ENCODE results near the gene C16orf86.

The C16orf86 gene

GRCh38 chr16:67648088-67648763 is 18.4 kb upstream of the C16orf86 start:
- POLR2A ChIA-PET, result no interaction called here
- CTCF ChIA-PET, result interaction anchor here (0.9 to 10.5 kb wide), 6 partner anchors 12 to 134 kb away, joined by 3 to 157 read pairs (median 46); partner anchors contain the start of genes ACD and PARD6A
- no peak for DNase-seq (ENCODE audit: extremely low spot score)
- TF ChIP-seq CTCF (IDR thresholded peaks at IDR 0.05; ENCODE audit: control extremely low read depth, extremely low read depth, low read depth, missing control alignments), result no peak

DNA sequence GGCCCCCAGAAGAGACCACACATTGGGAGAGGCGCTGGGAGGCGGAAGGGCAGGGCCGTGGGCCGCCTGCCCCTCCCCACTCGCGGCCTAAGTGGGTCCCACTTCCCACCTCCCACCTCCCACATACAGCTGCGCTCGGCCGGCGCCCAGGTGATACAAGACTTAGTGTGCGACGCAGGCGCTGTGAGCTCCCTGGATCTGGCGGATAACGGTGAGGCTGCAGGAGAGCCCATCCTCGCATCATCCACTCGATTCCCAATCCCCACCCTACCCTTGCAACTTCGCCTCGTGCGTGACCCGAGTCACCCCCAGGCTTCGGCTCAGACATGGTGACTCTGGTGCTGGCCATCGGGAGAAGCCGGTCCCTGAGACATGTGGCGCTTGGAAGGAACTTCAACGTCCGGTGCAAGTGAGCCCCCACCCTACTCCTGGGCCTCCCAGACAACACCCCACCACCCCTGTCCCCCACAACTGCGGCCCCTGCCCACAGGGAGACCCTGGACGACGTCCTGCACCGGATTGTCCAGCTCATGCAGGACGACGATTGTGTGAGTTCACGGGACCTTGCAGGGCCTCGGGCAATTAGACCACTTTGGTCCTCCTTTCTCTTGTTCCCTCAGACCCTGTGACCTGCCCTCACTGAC is 17.7 kb upstream of the C16orf86 start:
- ChIA-PET POLR2A (no interaction called here), CTCF (interaction anchor here (0.7 to 9.1 kb wide), 3 partner anchors 11 to 128 kb away, joined by 3 to 121 read pairs (median 89); partner anchors contain the start of genes ACD and PARD6A)
- no peak for DNase-seq (ENCODE audit: extremely low spot score)
- TF ChIP-seq CTCF (IDR thresholded peaks at IDR 0.05; ENCODE audit: control extremely low read depth, extremely low read depth, low read depth, missing control alignments), result no peak

DNA sequence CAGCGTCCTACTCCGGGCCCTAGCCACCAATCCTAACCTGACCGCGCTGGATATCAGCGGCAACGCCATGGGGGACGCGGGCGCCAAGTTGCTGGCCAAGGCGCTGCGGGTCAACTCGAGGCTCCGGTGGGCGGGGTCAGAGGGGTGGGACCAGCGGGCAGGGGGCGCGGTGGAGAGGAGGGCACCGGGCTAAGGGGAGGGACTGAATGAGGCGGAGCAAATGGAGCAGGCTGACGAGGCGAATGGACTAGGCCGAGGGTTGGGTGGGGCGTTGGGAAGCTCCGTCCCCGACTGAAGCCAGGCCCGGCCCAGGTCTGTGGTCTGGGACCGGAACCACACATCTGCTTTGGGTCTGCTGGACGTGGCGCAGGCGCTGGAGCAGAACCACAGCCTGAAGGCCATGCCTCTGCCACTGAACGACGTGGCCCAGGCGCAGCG is 17.1 kb upstream of the C16orf86 start:
- DNase-seq (ENCODE audit: extremely low spot score), result no peak
- no peak for TF ChIP-seq CTCF (IDR thresholded peaks at IDR 0.05; ENCODE audit: control extremely low read depth, extremely low read depth, low read depth, missing control alignments)
- ChIA-PET CTCF (interaction anchor here (0.7 to 8.1 kb wide), 3 partner anchors 10 to 129 kb away, joined by 3 to 89 read pairs (median 3); partner anchors contain the start of genes ACD and PARD6A), POLR2A (no interaction called here)

DNA sequence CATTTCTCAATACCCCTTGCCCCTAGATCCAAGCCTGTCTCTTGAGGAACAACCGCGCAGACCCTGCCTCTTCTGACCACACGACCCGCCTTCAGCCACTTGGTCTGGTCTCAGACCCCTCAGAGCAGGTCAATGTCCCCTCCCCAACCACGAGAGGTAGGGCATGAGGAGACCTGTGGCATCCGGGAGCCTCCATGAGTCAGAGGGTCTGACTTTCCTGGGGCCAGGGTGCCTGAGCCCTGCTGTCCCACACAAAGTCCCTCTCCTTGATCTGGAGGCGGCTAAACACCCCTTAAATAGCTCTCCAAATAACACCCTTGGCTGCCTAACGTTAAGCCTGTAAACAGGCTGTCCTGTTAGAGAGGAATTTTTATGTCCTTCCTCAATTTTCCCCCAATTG is 16.6 kb upstream of the C16orf86 start:
- CTCF ChIA-PET, result interaction anchor here (1.1 to 3.2 kb wide), 2 partner anchors 11 to 128 kb away, joined by 3 to 17 read pairs; partner anchors contain the start of genes ACD and PARD6A
- no peak for DNase-seq (ENCODE audit: extremely low spot score)
- no peak for TF ChIP-seq CTCF (IDR thresholded peaks at IDR 0.05; ENCODE audit: control extremely low read depth, extremely low read depth, low read depth, missing control alignments)
- POLR2A ChIA-PET, result no interaction called here

DNA sequence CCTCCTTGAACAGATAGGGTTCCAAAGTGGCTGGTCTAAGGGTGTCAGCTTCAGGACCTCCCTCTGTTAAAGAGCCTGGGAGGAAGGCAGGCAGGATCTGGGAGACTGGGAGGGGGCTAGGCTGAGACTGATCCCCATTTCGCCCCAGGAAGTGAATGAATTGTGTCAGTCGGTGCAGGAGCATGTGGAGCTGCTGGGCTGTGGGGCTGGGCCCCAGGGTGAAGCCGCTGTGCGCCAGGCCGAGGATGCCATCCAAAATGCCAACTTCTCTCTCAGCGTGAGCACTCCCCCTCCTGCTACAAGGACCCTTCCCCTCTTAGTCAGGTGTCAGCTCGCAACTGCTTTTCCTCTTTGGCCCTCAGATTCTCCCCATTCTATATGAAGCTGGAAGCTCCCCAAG is 15.6 kb upstream of the C16orf86 start:
- DNase-seq (ENCODE audit: extremely low spot score), result no peak
- ChIA-PET CTCF (interaction anchor here (0.9 to 3.2 kb wide), 3 partner anchors 16 to 129 kb away, joined by 3 to 17 read pairs (median 14); partner anchors contain the start of genes C16orf86 and ENKD1), POLR2A (no interaction called here)
- TF ChIP-seq CTCF (IDR thresholded peaks at IDR 0.05; ENCODE audit: control extremely low read depth, extremely low read depth, low read depth, missing control alignments), result no peak

DNA sequence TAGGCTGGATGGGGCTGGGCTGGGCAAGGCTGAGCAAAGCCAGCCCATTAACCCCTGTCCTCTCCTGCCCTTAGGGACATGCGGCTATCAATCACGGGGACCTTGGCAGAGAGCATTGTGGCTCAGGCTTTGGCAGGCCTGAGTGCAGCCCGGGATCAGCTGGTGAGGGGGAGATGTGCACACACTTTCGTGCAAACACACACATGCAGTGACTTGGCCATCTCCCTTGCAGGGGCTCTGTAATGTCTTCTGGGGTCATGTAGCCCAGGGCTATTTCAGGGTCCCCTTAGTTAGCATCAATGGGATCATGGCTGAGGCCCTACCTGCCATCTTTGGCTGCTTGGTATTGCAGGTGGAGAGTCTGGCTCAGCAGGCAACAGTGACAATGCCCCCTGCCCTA is 14.8 kb upstream of the C16orf86 start:
- no peak for DNase-seq (ENCODE audit: extremely low spot score)
- TF ChIP-seq CTCF (IDR thresholded peaks at IDR 0.05; ENCODE audit: control extremely low read depth, extremely low read depth, low read depth, missing control alignments), result no peak
- ChIA-PET POLR2A (no interaction called here), CTCF (interaction anchor here (0.9 to 3.2 kb wide), 6 partner anchors 9 to 171 kb away, joined by 3 to 17 read pairs (median 4); partner anchors contain the start of gene ATP6V0D1)
